Memory B cell (primary cell): ENCODE data around the gene SFTA2.
A peak's percentile ranks its signal among the peaks of the same experiment; 100 is the strongest.

Experiments used
- ATAC-seq: fragments of 150-1000 bp; cut with Tn5 transposase; 2 replicates; pipeline ENCODE4 v1.10.0; 2021; ENCODE audit warnings: low read depth, mild to moderate bottlenecking, moderate library complexity
- DNase-seq, 2 donors: peaks; one replicate each; pipeline ENCODE4 v3.0.0; 2022; ENCODE audit warnings: low spot score in 2 of 2
- H3K27ac Mint-ChIP-seq: one replicate; pipeline ENCODE4 v1.8.0; 2022; ENCODE audit warnings: mild to moderate bottlenecking, moderate library complexity, mixed read lengths
- H3K27me3 Mint-ChIP-seq: one replicate; pipeline ENCODE4 v1.8.0; 2022; ENCODE audit warnings: mixed read lengths
- H3K36me3 Mint-ChIP-seq: one replicate; pipeline ENCODE4 v1.8.0; 2022; ENCODE audit warnings: mild to moderate bottlenecking, mixed read lengths
- H3K4me1 Mint-ChIP-seq: one replicate; pipeline ENCODE4 v1.8.0; 2022; ENCODE audit warnings: mixed read lengths
- H3K4me3 Mint-ChIP-seq: one replicate; pipeline ENCODE4 v1.8.0; 2022; ENCODE audit warnings: mild to moderate bottlenecking, moderate library complexity, mixed read lengths
- H3K9me3 Mint-ChIP-seq: one replicate; pipeline ENCODE4 v1.8.0; 2022; ENCODE audit warnings: mixed read lengths

SFTA2 gene

GRCh38 chr6:30885999-30886896, 45.7 kb downstream of the SFTA2 start:
- H3K27ac Mint-ChIP-seq = peak overlapping the region; percentile 82
- H3K4me1 Mint-ChIP-seq = peaks cover 37% of the 10 kb centered on the region
- ATAC-seq (no peak), DNase-seq (no peak)
- no peaks in the 10 kb centered on the region for H3K9me3 Mint-ChIP-seq
- peaks cover 9% of the 10 kb centered on the region for H3K36me3 Mint-ChIP-seq
- H3K27me3 Mint-ChIP-seq = no peaks in the 10 kb centered on the region
- peak overlapping the region; percentile 81 for H3K4me3 Mint-ChIP-seq

DNA sequence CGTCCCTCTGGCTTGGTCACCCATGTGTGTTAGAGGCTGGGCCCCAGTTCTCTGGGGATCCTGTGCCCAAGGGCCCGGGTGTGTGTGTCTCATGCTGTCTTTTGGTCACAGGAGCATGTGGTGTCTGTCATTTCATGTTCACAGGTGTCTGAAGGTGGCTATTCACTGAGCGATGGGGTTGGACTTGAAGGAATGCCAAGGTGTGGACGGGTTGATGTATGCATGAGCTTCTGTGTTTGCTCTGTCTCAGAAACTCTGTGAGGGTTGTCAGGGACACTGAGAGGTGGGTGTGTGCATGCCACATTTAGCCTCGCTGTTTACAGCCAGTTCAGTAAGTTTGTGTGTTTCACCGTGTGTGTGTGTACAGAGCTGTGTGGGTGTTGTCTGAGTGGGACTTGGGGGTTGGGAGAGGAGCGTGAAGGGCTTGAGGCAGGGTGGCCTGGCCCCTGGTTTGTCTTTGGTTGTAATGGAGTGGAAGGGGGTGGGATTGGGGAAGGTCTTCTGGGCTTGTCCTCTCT, 46.4 kb downstream of the SFTA2 start:
- Mint-ChIP-seq H3K9me3 (no peaks in the 10 kb centered on the region), H3K4me1 (peaks cover 39% of the 10 kb centered on the region), H3K4me3 (peak overlapping the region; percentile 81), H3K27me3 (no peaks in the 10 kb centered on the region), H3K36me3 (peaks cover 9% of the 10 kb centered on the region), H3K27ac (peak overlapping the region; percentile 82)
- ATAC-seq (no peak), DNase-seq (no peak)

GRCh38 chr6:30884521-30885480, 47.2 kb downstream of the SFTA2 start:
- H3K36me3 Mint-ChIP-seq = peaks cover 3% of the 10 kb centered on the region
- peak; percentile 22 to 52 for DNase-seq
- no peaks in the 10 kb centered on the region for H3K9me3 Mint-ChIP-seq
- peak overlapping the region; percentile 82 for H3K27ac Mint-ChIP-seq
- peak; percentile 40 for ATAC-seq
- peaks cover 39% of the 10 kb centered on the region for H3K4me1 Mint-ChIP-seq
- H3K4me3 Mint-ChIP-seq = peak overlapping the region; percentile 81
- H3K27me3 Mint-ChIP-seq = no peaks in the 10 kb centered on the region

DNA sequence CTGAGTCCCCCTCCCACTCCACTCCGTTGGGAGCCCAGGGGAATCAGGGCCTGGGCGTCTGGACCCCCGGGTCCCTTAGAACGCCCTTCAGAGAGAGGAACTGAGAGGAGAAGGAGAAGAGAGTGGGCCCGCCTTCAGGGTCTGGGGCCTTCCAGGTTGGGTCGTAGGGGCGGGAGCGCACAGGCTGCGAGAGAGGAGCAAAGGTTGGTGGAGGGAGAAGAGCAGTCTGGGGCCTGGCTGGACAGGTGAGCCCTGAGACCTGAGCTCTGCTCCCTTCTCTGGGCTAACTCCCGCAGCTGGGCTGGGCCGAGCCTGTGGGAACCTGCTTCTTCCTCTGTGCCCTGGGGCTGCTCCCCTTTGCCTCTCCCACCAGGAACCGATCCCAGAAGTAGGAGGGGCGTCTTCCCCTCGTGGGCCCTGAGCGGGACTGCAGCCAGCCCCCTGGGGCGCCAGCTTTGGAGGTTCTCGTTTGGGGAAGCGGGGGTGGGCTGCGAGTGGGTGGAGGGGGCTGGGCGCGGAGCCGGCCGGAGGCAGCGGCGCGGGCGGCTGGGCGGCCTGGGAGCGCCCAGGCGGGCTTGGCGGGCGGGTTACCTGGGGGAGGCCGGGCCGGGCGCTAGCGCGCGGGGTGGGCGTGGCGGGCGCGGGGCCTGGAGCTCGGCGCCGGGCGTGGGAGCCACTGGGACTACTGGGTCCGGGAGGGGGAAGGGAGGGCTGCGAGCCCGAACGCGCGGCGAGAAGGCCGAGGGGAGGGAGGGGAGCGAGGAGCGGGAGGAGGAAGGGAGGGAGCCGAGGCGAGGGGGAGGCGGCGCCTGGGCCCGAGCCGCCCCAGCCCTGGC, 48.1 kb downstream of the SFTA2 start, which contains the start of gene DDR1:
DDR1 (plus strand) TSS at position 835 of the 836 bp plus-strand sequence. CDS start 4,211 bp downstream, outside the sequence.
- Mint-ChIP-seq H3K9me3 (no peaks in the 10 kb centered on the region), H3K27ac (peak within 1 kb of the TSS; percentile 86), H3K4me1 (peaks cover 42% of the 10 kb centered on the region), H3K4me3 (peak within 1 kb of the TSS; percentile 81), H3K27me3 (no peaks in the 10 kb centered on the region), H3K36me3 (peaks cover 2% of the 10 kb centered on the region)
- peak; percentile 31 for ATAC-seq
- DNase-seq = peak; percentile 17 to 50

DNA sequence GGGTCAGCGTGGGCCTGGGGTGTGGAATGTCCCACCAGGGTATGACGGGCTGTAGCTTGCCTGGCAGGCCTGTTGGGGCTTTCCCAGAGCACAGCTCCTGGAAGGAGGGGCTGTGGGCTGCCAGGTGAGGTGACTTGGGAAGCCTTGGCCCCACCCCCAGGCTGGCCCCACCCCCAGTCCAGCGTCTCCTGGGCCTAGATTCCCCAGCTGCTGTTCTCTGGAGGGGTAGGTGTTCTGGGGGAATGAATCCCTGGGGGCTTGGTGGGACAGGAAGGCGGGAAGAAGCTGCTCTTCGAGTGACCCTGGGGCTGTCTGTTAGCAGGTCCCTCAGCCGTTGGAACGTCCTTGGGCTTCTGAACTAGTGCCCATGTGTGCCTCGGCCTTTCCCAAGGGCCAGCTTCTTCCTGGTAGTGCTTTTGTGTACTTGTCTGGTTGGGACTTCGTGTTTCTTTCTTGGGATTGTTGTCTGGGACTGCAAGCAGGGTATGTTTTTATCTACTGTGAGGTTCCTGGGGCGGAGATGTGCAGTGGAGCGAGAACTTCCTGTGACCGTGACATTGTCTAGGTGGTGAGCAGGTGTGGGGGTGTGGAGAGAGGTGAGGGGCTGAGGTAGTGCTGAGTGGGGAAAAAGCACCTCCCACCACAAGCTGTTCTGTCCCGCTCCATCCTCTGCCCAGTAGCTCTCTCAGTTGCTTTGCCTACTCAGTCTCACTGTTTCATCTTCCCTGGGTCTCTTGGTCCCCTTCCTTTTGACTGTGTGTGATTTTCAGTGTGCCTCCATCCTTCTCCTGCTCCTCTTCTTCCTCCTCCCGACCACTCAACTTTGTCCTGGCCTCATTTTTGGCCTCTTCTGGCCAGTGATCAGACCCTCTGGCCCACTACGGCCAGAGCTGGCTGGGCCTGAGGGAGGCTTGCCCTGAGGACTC, 48.9 kb downstream of the SFTA2 start:
- ATAC-seq (peak; percentile 81), DNase-seq (peak; percentile 46 to 55)
- peak overlapping the region; percentile 86 for H3K27ac Mint-ChIP-seq
- no peaks in the 10 kb centered on the region for H3K9me3 Mint-ChIP-seq
- peak overlapping the region; percentile 81 for H3K4me3 Mint-ChIP-seq
- peaks cover 47% of the 10 kb centered on the region for H3K4me1 Mint-ChIP-seq
- no peaks in the 10 kb centered on the region for H3K36me3 Mint-ChIP-seq
- no peaks in the 10 kb centered on the region for H3K27me3 Mint-ChIP-seq

GRCh38 chr6:30882204-30882758, 49.7 kb downstream of the SFTA2 start:
- no peak for ATAC-seq
- H3K9me3 Mint-ChIP-seq = no peaks in the 10 kb centered on the region
- peak overlapping the region; percentile 86 for H3K27ac Mint-ChIP-seq
- no peaks in the 10 kb centered on the region for H3K27me3 Mint-ChIP-seq
- H3K4me3 Mint-ChIP-seq = no peak overlapping the region
- H3K36me3 Mint-ChIP-seq = no peaks in the 10 kb centered on the region
- DNase-seq = no peak
- H3K4me1 Mint-ChIP-seq = peaks cover 53% of the 10 kb centered on the region

DNA sequence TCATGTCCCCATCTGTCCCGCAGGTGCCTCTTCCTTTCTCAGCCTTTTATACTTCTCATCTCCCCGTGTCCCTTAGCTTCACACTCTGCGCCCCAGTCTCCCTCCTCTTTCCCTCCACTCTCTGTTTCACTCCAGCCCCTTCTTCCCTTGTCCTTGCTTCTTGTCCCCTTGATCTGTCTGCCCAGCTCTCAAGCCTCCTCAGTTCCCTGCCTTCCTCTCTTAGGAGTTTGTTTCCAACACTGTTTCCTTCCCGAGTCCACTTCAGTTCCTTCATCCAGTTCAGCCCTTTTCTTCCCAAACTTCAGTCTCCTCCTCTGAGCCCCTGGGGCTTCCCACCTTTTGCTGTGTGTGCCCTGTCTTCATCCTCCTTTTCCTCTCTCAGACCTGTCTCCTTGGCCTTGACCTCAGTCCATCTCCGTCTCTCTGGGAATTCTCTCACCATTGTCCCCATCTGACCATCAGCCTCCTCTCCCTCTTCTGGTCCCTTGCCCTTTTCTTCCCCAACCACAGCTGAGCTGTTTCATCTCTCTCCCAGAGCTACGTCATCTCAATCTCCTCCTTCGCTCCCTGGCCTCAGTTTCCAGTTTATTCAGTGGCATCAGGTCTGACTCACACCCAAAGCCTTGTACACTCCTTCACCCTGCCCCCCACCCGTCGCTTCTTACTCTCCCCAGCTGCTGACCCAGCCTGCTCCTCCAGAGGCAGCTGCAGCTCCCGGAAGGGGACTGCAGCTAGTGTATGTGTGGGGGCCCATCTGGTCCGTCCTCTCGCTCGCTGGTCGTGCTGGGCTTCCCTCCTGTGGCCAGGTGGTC, 50.4 kb downstream of the SFTA2 start:
- Mint-ChIP-seq H3K9me3 (no peaks in the 10 kb centered on the region), H3K27ac (peak overlapping the region; percentile 86), H3K27me3 (no peaks in the 10 kb centered on the region), H3K4me1 (peaks cover 51% of the 10 kb centered on the region), H3K36me3 (no peaks in the 10 kb centered on the region), H3K4me3 (no peak overlapping the region)
- ATAC-seq = no peak
- no peak for DNase-seq
